D721Med (cell line): Measurements from ENCODE around the gene ARHGEF7.

Experiments used
- DNase-seq: peaks from one replicate; pipeline ENCODE4 v3.0.0; 2011; ENCODE audit warnings: low spot score; ENCODE audit not compliant: insufficient read length
- FAIRE-seq: peaks from 2 replicates; lab custom pipeline; 2011; peaks lifted over from hg19 to GRCh38; lab: Jason Lieb, UNC
- TF ChIP-seq, protein P1 (sequence below): IDR thresholded peaks from 2 replicates; pipeline ENCODE4 v1.5.1; 2012; ENCODE audit warnings: mild to moderate bottlenecking, control low read depth; ENCODE audit not compliant: insufficient read depth; ENCODE audit errors: missing control alignments

Gene ARHGEF7

DNA sequence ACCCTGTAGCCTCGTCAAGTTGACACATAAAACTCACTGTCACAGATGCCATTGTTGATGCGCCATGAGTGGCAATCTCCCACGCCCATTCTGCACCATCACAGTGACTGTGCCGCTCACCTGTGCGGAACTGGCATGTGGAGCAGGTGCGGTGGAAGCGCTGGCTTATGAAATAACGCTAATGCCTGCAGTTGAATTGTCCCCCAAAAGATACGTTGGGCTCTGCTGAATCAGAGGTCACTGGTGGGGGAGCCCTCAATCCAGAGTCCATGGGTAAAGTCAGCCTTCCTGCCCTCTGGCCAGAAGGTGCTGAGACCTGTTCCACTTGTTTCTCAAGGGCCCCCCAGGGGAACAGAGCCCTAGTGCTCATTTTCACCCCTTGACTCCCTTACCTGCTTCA lies 2.9 kb upstream of the ARHGEF7 start:
- FAIRE-seq: no peak

DNA sequence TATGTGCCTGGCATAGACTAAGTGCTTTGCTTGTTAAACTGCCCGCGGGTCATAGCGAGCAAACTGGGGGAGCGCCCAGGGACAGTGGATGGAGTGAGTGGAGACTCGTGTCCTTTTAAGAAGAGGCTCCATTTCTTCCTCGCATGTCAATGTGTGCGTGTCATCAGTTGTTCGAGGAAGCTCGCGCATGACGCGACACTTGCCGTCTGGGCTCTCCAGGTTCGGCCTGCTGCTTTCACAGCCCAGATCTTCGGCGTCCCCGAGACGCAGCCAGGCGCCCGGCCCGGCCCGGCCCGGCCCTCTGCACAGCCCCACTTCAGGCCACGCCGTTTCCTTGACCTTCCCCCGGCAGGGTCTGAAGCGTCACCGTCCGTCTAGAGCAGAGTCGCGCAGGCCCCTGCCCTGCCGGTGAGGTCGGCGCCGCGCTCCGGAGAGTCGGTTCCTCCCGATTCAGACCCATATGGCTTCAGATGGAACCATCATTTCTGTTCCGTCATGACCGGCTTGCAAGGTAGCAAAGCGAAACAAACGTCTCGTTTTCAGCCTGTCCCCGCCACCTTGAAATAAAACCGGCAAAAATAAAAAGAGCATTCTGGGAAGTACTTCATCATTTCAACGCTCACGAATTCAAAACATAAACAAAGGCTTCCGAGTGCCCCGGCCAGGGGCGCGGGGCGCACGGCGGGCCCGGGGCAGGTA lies 599 bp upstream of the ARHGEF7 start:
- TF ChIP-seq, protein P1, sequence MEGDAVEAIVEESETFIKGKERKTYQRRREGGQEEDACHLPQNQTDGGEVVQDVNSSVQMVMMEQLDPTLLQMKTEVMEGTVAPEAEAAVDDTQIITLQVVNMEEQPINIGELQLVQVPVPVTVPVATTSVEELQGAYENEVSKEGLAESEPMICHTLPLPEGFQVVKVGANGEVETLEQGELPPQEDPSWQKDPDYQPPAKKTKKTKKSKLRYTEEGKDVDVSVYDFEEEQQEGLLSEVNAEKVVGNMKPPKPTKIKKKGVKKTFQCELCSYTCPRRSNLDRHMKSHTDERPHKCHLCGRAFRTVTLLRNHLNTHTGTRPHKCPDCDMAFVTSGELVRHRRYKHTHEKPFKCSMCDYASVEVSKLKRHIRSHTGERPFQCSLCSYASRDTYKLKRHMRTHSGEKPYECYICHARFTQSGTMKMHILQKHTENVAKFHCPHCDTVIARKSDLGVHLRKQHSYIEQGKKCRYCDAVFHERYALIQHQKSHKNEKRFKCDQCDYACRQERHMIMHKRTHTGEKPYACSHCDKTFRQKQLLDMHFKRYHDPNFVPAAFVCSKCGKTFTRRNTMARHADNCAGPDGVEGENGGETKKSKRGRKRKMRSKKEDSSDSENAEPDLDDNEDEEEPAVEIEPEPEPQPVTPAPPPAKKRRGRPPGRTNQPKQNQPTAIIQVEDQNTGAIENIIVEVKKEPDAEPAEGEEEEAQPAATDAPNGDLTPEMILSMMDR: no peak

More for the DNA sequence above, 2.9 kb upstream of the ARHGEF7 start:
- DNase-seq: no peak
- TF ChIP-seq, protein P1: no peak

DNA sequence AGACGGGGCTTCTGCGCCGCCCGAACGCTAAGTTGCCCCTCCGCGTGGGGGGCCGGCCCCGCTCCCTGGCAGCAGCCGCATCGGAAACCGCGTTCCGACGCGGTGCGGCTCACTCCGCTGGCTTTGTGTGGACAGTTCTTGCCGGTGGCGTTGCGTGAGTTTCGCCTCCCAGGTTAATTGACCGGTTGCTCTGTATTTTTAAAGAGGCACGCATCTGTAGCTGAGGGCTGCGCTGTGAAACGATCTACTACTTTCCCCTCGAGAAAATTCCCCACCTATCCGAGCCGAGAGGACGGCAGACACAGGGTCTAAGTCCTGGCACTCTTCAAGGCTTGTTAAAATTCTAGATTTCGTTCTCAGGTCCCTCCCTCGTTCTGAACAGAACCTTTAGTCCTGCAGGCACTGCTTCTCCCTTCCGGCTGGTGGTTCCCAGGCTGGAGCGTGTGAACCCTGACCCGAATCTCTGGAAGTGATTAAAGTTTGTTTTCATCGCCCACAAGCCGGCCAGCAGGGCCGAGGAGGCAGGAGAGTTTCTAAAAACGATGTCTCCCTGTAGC lies 933 bp downstream of the ARHGEF7 start:
- DNase-seq (no peak), FAIRE-seq (no peak)
- TF ChIP-seq, protein P1: no peak

More for the DNA sequence above, 599 bp upstream of the ARHGEF7 start:
- FAIRE-seq (no peak), DNase-seq (no peak)

DNA sequence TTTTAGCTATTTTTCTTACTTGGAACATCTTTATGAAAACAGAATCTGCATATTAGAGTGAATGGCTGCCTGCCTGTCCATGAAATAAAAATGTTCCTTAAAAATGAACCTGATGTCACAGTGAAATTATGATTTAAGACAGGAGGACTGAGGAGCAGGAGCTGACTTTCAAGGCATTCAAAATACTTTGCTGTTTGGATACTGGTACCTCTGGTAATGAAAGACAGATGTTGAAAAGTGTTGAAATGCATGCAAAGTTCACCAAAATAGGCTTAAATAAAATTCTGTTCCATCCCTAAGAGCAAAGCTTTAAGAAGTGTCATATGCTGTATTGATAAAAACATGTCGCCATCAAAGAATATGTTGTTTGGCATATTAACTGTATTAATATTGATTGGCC lies 1.7 kb downstream of the ARHGEF7 start:
- DNase-seq: no peak
- no peak for FAIRE-seq
- TF ChIP-seq, protein P1: no peak

DNA sequence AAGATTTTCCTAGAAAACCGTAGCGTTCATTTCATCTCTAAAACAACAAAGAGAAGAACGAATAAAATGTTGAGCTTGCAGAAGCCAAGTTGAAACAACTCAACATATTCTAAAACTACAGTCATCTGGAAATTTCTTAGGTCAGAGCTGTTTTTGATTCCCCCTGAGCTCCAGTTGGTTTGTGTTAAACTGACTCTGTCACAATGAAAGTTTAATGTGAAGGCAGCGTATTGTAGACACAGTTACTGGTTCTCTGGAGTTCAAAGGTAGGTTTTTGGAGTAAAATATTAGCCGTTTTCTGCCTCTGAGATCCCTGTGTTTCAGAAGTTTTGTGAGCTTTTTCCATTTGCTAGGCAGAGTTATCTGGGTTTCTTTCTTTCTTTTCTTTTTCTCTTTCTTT lies 2.2 kb downstream of the ARHGEF7 start:
- no peak for DNase-seq
- no peak for FAIRE-seq
- TF ChIP-seq, protein P1: no peak

DNA sequence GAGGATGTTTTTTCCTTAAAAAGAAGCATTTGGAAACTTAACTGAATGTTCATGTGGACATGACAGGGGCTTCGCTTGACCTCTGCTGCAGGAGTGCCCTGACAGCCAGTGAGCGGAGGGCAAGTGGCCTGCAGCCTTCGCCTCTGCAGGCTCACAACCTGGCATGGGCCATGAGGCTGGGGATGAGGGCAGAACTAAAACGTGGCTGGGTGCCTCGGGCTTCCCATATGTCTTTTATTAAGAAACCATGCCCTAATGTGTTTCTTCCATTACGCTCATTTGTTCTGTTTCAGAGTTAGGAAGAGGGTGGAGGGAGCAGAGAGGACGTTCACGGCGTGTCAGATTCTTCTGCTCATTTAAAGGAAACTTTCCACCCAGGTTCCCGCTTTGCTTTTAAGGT lies 2.9 kb downstream of the ARHGEF7 start:
- FAIRE-seq (no peak), DNase-seq (no peak)
- TF ChIP-seq, protein P1: no peak
